Keratinocyte (primary cell): ENCODE data around the gene SHC1. TPM values are rescaled to one million over a fixed set of nuclear protein-coding genes. Genes with fewer than 3 reads are reported as not detected.

Experiments
- DNase-seq: peaks from one replicate; pipeline ENCODE4 v3.0.0-alpha.2; 2011; ENCODE audit warnings: low read depth, missing footprints, low spot score
- FAIRE-seq: peaks from 2 replicates; lab custom pipeline; 2011; peaks lifted over from hg19 to GRCh38; lab: Jason Lieb, UNC
- H2AFZ ChIP-seq: 2 replicates; pipeline ENCODE4 v1.6.0; 2012; ENCODE audit warnings: low read length, control low read depth, inconsistent platforms; ENCODE audit not compliant: control insufficient read depth
- H3K27ac ChIP-seq: 2 replicates; pipeline ENCODE4 v1.5.1; 2011; ENCODE audit warnings: low read length; ENCODE audit not compliant: control insufficient read depth, insufficient read depth
- H3K27me3 ChIP-seq: 3 replicates; pipeline ENCODE4 v1.6.0; 2011; ENCODE audit warnings: low read length; ENCODE audit not compliant: control insufficient read depth, insufficient read depth; ENCODE audit errors: extremely low read depth
- H3K36me3 ChIP-seq, 2 experiments: 2 replicates in 1 of 2; 3 replicates in 1 of 2; pipeline ENCODE4 v1.5.1; 2011; ENCODE audit warnings: low read length in 2 of 2, mild to moderate bottlenecking in 1 of 2; ENCODE audit not compliant: control insufficient read depth in 2 of 2, insufficient read depth in 2 of 2; ENCODE audit errors: extremely low read depth in 1 of 2
- H3K4me1 ChIP-seq: 3 replicates; pipeline ENCODE4 v1.5.1; 2011; ENCODE audit warnings: low read length; ENCODE audit not compliant: control insufficient read depth, insufficient read depth; ENCODE audit errors: extremely low read depth
- H3K4me2 ChIP-seq: 3 replicates; pipeline ENCODE4 v1.6.0; 2011; ENCODE audit warnings: low read depth, low read length; ENCODE audit not compliant: control insufficient read depth, insufficient read depth; ENCODE audit errors: extremely low read depth
- H3K4me3 ChIP-seq, 3 experiments: fragments of 200-600 bp in 1 of 3; sonication (generic) in 1 of 3; 2 replicates in 2 of 3; 3 replicates in 1 of 3; pipeline ENCODE4 v1.5.1; 2011 to 2016; ENCODE audit warnings: low read length in 3 of 3, mild to moderate bottlenecking in 3 of 3, control low read depth in 2 of 3, inconsistent platforms in 1 of 3, low read depth in 1 of 3, mixed read lengths in 1 of 3, mixed run types in 1 of 3, moderate library complexity in 1 of 3; ENCODE audit not compliant: control insufficient read depth in 2 of 3, insufficient read depth in 2 of 3; ENCODE audit errors: extremely low read depth in 1 of 3
- H3K79me2 ChIP-seq: 2 replicates; pipeline ENCODE4 v1.6.0; 2012; ENCODE audit warnings: low read length; ENCODE audit not compliant: control insufficient read depth, insufficient read depth
- H3K9ac ChIP-seq: 3 replicates; pipeline ENCODE4 v1.6.0; 2011; ENCODE audit warnings: low read length; ENCODE audit not compliant: control insufficient read depth, insufficient read depth; ENCODE audit errors: extremely low read depth
- H3K9me1 ChIP-seq: 3 replicates; pipeline ENCODE4 v1.6.0; 2011; ENCODE audit warnings: low read length; ENCODE audit not compliant: control insufficient read depth, insufficient read depth; ENCODE audit errors: extremely low read depth
- H3K9me3 ChIP-seq: 2 replicates; pipeline ENCODE4 v1.5.1; 2012; ENCODE audit warnings: low read depth, low read length; ENCODE audit not compliant: control insufficient read depth
- H4K20me1 ChIP-seq: 3 replicates; pipeline ENCODE4 v1.6.0; 2011; ENCODE audit warnings: low read length; ENCODE audit not compliant: control insufficient read depth, insufficient read depth; ENCODE audit errors: extremely low read depth
- EZH2 ChIP-seq: IDR thresholded peaks from one replicate; pipeline ENCODE4 v1.6.1; 2012; ENCODE audit warnings: inconsistent platforms, mild to moderate bottlenecking, low read length, moderate library complexity
- dilution Hi-C: fragments of 300-500 bp; cut with MboI; formaldehyde crosslinking; loops from one replicate; pipeline ENCODE4 v1.7.0; 2020; ENCODE audit warnings: low sequenced_read_pairs; ENCODE audit not compliant: extremely low pct_ligation_motif_present
- polyA plus RNA-seq, 5 experiments: library from polyadenylated mRNA; depleted of rRNA in 3 of 5; stranded (reverse) in 3 of 5; stranded (forward) in 1 of 5; unstranded in 1 of 5; fragments of >200 nt; gene quantifications; 1 replicate in 1 of 5; 2 replicates in 3 of 5; 3 replicates in 1 of 5; pipeline versions ENCODE4 v1.2.1 to v1.2.3, GENCODE V29; 2011 to 2012; ENCODE audit warnings: missing spikeins in 2 of 5, low read depth in 1 of 5, low replicate concordance in 1 of 5
- TF ChIP-seq, protein P1 (sequence below), 3 experiments: IDR thresholded peaks in 1 of 3; conservative IDR thresholded peaks in 1 of 3; optimal IDR thresholded peaks in 1 of 3; 2 replicates in 2 of 3; 3 replicates in 1 of 3; pipeline versions ENCODE3 to v1.5.1; 2011; ENCODE audit warnings: low read length in 3 of 3, mild to moderate bottlenecking in 3 of 3, moderate library complexity in 2 of 3, control low read depth in 1 of 3, inconsistent platforms in 1 of 3; ENCODE audit not compliant: insufficient read depth in 2 of 3; ENCODE audit errors: extremely low read depth in 1 of 3

SHC1 gene
- polyA plus RNA-seq, 1 donor (not counting 4 experiments of a cell fraction or from before 2014, with no cell fraction given), result 245 TPM

DNA sequence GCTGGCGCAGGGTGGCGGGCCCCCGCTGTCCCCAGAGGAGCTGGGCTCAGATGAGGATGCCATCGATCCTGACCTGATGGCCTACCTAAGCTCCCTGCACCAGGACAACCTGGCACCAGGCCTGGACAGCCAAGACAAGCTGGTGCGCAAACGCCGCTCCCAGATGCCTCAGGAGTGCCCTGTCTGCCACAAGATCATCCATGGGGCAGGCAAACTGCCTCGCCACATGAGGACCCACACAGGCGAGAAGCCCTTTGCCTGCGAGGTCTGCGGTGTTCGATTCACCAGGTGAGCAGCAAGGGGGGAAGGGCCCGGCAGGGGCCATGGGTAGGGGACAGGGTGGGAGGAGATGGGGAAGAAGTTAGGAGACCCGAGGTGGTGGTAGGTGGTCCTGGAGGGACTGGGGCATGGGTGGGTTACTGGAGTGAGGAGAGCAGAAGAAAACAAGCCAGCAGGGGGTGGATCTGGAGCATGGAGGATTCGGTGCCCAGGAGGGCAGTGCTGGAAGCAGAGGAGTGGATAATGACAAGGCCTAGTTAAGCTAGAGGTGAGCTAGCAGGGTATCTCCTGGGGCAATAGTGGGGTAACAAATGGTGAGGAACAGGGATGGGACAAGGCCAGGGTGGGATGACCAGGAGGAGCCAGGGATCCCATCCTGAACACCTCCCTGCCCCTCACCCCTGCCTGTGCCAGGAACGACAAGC lies 45.1 kb upstream of the SHC1 start:
- TF ChIP-seq EZH2, result no peak
- TF ChIP-seq, protein P1, sequence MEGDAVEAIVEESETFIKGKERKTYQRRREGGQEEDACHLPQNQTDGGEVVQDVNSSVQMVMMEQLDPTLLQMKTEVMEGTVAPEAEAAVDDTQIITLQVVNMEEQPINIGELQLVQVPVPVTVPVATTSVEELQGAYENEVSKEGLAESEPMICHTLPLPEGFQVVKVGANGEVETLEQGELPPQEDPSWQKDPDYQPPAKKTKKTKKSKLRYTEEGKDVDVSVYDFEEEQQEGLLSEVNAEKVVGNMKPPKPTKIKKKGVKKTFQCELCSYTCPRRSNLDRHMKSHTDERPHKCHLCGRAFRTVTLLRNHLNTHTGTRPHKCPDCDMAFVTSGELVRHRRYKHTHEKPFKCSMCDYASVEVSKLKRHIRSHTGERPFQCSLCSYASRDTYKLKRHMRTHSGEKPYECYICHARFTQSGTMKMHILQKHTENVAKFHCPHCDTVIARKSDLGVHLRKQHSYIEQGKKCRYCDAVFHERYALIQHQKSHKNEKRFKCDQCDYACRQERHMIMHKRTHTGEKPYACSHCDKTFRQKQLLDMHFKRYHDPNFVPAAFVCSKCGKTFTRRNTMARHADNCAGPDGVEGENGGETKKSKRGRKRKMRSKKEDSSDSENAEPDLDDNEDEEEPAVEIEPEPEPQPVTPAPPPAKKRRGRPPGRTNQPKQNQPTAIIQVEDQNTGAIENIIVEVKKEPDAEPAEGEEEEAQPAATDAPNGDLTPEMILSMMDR (optimal IDR thresholded peaks at IDR 0.05 in 1 of 3, IDR thresholded peaks at IDR 0.05 in 1 of 3, conservative IDR thresholded peaks at IDR 0.05 in 1 of 3; ENCODE audit: extremely low read depth in 1 of 3, insufficient read depth in 2 of 3, low read length in 3 of 3), result no peak
- DNase-seq (no peak), FAIRE-seq (no peak)
- Histone ChIP-seq H3K27ac (no peak overlapping the region), H3K9me3 (no peaks in the 10 kb centered on the region), H3K36me3 (peaks cover 30 to 51% of the 10 kb centered on the region in 2 experiments), H3K9me1 (no peaks in the 10 kb centered on the region), H2AFZ (no peak overlapping the region), H3K4me1 (peaks cover 51% of the 10 kb centered on the region), H3K4me2 (no peak overlapping the region), H4K20me1 (peaks cover 6% of the 10 kb centered on the region), H3K4me3 (no peak overlapping the region), H3K9ac (no peak overlapping the region), H3K27me3 (no peaks in the 10 kb centered on the region), H3K79me2 (peaks cover 11% of the 10 kb centered on the region)
- dilution Hi-C loops, result no loop called here

DNA sequence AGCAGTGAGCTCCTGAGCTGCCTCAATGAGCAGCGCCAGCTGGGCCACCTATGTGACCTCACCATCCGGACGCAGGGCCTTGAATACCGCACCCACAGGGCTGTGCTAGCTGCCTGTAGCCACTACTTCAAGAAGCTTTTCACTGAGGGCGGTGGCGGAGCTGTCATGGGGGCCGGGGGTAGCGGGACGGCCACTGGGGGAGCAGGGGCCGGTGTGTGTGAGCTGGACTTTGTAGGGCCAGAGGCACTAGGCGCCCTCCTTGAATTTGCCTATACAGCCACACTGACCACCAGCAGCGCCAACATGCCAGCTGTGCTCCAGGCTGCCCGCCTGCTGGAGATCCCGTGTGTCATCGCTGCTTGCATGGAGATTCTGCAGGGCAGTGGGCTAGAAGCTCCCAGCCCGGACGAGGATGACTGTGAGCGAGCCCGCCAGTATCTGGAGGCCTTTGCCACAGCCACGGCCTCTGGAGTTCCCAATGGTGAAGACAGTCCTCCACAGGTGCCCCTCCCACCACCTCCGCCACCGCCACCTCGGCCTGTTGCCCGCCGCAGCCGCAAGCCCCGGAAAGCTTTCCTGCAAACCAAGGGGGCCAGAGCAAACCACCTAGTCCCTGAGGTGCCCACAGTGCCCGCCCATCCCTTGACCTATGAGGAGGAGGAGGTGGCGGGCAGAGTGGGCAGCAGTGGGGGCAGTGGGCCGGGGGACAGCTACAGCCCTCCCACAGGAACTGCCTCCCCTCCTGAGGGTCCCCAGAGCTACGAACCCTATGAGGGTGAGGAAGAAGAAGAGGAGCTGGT lies 44.4 kb upstream of the SHC1 start:
- H3K4me3 ChIP-seq, result no peak overlapping the region
- no peaks in the 10 kb centered on the region for H3K9me3 ChIP-seq
- H3K4me2 ChIP-seq, result no peak overlapping the region
- no peak overlapping the region for H3K9ac ChIP-seq
- FAIRE-seq, result no peak
- no peaks in the 10 kb centered on the region for H3K9me1 ChIP-seq
- no peak overlapping the region for H2AFZ ChIP-seq
- H3K36me3 ChIP-seq, result peaks cover 30 to 52% of the 10 kb centered on the region in 2 experiments
- no peak for DNase-seq
- H3K4me1 ChIP-seq, result peaks cover 58% of the 10 kb centered on the region
- no peak overlapping the region for H3K27ac ChIP-seq
- dilution Hi-C loops, result no loop called here
- no peaks in the 10 kb centered on the region for H3K27me3 ChIP-seq
- TF ChIP-seq, protein P1 (optimal IDR thresholded peaks at IDR 0.05 in 1 of 3, IDR thresholded peaks at IDR 0.05 in 1 of 3, conservative IDR thresholded peaks at IDR 0.05 in 1 of 3; ENCODE audit: extremely low read depth in 1 of 3, insufficient read depth in 2 of 3, low read length in 3 of 3), result no peak
- no peak for TF ChIP-seq EZH2
- peaks cover 18% of the 10 kb centered on the region for H3K79me2 ChIP-seq
- peaks cover 6% of the 10 kb centered on the region for H4K20me1 ChIP-seq
